ENCODE data around the gene GNAT1. TPM values are rescaled to one million over a fixed set of nuclear protein-coding genes. Genes with fewer than 3 reads are reported as not detected.
A peak's percentile ranks its signal among the peaks of the same experiment; 100 is the strongest.

The GNAT1 gene
- total RNA-seq, 1 donor: not detected

DNA sequence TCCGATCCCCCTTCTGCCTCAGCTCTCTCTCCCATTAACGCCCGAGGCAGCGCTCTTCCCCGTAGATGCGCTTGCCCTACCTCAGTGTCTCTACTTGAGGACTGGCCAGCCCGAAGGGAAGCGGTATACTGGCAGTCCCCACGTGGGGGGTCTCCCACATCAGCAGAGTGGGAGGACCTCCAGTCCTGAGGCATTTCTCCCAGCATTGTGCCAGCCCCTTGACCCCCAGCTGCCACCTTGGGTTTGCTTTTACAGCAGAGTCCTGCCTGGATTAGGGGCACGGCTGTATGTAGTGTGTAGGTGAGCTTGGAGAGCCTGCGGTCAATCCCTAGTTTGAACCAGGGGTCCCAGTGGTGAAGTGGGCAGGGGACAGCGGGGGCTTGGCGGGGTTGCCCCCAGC is 35.5 kb upstream of the GNAT1 start:
- TF ChIP-seq, protein P1, sequence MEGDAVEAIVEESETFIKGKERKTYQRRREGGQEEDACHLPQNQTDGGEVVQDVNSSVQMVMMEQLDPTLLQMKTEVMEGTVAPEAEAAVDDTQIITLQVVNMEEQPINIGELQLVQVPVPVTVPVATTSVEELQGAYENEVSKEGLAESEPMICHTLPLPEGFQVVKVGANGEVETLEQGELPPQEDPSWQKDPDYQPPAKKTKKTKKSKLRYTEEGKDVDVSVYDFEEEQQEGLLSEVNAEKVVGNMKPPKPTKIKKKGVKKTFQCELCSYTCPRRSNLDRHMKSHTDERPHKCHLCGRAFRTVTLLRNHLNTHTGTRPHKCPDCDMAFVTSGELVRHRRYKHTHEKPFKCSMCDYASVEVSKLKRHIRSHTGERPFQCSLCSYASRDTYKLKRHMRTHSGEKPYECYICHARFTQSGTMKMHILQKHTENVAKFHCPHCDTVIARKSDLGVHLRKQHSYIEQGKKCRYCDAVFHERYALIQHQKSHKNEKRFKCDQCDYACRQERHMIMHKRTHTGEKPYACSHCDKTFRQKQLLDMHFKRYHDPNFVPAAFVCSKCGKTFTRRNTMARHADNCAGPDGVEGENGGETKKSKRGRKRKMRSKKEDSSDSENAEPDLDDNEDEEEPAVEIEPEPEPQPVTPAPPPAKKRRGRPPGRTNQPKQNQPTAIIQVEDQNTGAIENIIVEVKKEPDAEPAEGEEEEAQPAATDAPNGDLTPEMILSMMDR (IDR thresholded peaks at IDR 0.05; ENCODE audit: insufficient read depth, low read length): no peak
- H3K4me3 ChIP-seq (ENCODE audit: low read depth, low read length): peak overlapping the region; percentile 70
- no peak for DNase-seq (ENCODE audit: low read depth)

DNA sequence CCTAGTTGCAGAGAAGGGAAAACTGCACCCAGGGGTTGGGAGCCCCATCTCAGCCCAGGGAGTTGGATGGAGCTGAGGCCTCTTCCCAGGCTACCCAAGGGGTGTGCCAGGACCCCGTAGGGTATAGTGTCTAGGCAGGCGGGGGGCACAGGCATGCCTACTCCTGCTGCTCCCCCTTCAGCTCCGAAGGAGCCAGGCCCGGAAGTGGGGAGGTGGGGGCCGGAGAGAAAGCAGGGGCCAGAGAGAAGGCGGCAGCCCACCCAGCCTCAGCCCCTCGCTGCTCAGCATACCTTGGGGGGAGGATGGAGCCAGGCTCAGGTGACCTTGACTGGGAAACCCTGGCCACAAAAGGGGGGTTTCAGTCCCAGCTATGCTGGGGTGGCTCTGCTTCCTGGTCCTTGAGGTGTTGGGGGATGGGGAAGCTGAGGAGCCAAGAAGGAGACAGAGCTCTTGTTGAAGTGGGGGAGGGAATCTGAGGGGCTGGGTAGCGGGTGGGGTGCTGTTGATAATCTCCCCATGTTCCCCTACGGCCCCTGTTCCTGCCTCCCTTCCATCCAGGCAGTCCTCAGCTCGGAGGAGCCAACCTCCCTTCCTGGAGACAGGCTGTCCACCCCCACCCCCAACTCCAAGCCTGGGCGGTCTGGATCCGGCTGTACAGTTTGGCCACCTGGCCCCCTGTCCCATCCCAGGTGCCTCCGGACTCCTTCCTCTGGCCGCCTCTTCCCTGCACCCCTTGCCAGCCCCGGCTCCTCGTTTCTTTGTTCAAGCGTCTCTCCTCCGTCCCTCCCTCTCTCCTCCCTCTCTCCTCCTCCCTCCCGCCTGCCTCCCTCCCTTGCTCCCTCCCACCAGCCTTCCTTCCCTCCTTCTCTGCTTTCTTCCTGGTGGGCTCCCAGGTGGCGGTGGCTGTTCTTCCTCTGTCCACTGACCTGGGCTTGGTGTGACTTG is 34.6 kb upstream of the GNAT1 start:
- peak; percentile 26 for DNase-seq (ENCODE audit: low read depth)
- H3K4me3 ChIP-seq (ENCODE audit: low read depth, low read length): peak overlapping the region; percentile 70
- TF ChIP-seq, protein P1 (IDR thresholded peaks at IDR 0.05; ENCODE audit: insufficient read depth, low read length): no peak

DNA sequence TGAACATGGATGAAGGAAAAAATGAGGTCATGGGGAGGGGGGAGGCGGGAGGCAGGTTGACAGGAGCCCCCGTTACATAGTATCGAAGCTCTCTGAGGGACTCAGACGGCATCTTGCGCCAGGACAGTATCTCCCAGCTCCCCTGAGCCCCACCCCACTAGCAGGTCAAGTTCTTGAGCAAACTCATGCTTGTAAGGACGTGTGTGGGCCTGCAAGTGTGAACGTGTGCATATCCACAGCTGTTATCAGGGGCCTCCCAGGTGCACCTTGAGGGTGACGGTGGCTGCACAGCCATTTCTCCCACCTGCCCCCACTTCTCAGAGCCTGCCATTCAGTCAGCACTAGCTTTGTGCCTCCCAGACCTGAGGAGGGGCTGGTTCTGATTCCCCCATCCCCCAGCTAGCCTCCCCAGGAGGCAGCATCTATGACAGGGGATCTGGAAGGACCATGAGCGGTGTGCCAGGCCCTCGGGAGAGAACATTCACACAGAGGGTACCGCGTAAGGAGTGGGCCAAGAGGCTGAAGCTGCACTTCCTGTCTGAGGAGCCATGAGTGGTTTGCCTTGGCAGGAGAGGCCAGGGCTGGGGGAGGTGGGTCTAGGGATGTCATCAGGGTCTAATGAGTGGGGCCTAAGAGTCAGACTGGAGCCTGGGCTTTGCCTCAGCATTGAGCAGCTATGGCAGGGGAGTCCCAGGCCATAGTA is 33.4 kb upstream of the GNAT1 start:
- no peak overlapping the region for H3K4me3 ChIP-seq (ENCODE audit: low read depth, low read length)
- TF ChIP-seq, protein P1 (IDR thresholded peaks at IDR 0.05; ENCODE audit: insufficient read depth, low read length): no peak
- peak; percentile 33 for DNase-seq (ENCODE audit: low read depth)

DNA sequence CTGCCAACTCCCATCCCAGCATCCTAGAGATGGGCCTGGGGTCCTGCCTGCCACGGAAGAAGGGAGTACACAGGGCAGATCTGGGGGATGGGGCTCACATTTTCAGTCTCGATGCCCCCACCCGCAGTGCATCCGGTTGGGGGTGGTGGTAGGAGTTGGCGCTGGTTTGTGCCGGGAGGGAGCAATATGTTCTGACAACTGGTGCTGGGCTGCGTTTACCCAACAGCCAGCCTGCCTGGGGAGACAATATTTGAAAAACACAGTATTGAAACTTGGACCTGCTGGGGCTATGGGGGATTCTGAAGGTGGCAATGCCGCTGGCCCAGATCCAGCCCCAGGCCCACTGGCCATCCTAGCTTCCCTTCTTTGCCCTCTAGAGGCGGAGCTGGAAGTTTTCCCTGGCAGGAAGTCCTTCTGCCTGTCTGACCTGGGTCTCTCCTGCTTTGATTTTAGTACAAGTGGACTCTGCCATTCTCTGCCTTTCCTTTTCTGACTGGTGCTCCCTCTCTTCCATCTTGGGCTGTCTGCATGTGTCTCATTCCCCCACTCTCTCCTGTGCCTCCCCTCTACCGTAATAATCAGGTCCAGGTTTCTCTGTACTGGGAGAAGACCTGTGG is 32.8 kb upstream of the GNAT1 start:
- DNase-seq (ENCODE audit: low read depth): no peak
- TF ChIP-seq, protein P1 (IDR thresholded peaks at IDR 0.05; ENCODE audit: insufficient read depth, low read length): no peak
- no peak overlapping the region for H3K4me3 ChIP-seq (ENCODE audit: low read depth, low read length)

DNA sequence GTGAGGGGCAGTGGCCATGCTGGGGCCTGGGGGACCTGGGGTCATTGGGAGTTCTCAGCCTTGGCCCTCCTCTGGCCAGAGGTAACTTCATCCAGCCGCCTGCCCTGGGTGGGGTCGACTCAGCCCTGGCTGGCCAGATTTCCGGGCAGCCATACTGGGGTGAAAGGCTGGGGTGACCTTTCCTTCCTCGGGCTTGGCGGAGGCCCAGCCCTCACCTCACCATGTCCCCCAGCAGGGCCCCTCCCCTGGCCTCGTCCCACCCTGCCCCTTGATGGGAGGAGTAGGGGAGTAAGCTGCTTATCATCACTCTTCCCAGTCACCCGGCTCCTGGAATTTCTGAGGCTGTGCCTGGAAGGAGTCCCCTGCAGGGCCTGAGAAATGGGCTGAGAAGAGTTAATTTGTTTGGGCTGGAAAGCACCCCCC is 30.8 kb upstream of the GNAT1 start:
- peak; percentile 45 for DNase-seq (ENCODE audit: low read depth)
- TF ChIP-seq, protein P1 (IDR thresholded peaks at IDR 0.05; ENCODE audit: insufficient read depth, low read length): no peak

DNA sequence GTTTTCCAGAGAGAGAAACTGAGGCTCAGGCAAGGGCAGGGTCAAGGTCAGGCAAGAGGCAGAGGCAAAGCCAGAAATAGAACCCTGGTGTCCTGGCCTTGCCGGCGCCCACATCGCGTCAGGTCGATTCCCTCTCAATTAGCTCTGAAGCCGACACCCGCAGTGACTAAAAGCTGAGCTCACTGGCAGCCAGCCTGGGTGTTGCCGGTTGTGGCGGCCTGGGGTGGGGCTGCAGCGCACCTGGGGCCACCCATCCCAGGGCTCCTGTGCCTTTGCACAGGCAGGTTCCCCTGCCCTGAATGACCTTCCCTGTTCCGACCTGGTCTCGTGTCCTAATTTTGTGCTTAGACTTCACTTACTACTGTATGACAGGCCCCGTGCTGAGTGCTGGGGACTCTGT is 30.1 kb upstream of the GNAT1 start:
- TF ChIP-seq, protein P1 (IDR thresholded peaks at IDR 0.05; ENCODE audit: insufficient read depth, low read length): no peak
- DNase-seq (ENCODE audit: low read depth): no peak
- H3K4me3 ChIP-seq (ENCODE audit: low read depth, low read length): no peak overlapping the region

More for the DNA sequence above, 30.8 kb upstream of the GNAT1 start:
- no peak overlapping the region for H3K4me3 ChIP-seq (ENCODE audit: low read depth, low read length)
